Measurements from ENCODE around the gene ACSM5. TPM values are rescaled to one million over a fixed set of nuclear protein-coding genes. Genes with fewer than 3 reads are reported as not detected.
"Not testable (repeated sequence)": the region's sequence is repeated elsewhere in the genome, so short reads cannot be mapped to it uniquely, and the experiment has no call there.

Gene ACSM5
- total RNA-seq, 1 donor: not detected

- no peak for DNase-seq (ENCODE audit: low read depth)
- no peak overlapping the region for H3K4me3 ChIP-seq (ENCODE audit: low read depth, low read length)
- no peak for TF ChIP-seq CTCF (IDR thresholded peaks at IDR 0.05; ENCODE audit: insufficient read depth, low read depth, low read length)
Measured at GRCh38 chr16:20430948-20431347, 21.6 kb downstream of the ACSM5 start.

GRCh38 chr16:20438950-20439349, 29.6 kb downstream of the ACSM5 start:
- not testable (repeated sequence) for H3K4me3 ChIP-seq (ENCODE audit: low read depth, low read length); DNase-seq (ENCODE audit: low read depth)

GRCh38 chr16:20439820-20440231, 30.5 kb downstream of the ACSM5 start:
- not testable (repeated sequence) for H3K4me3 ChIP-seq (ENCODE audit: low read depth, low read length); DNase-seq (ENCODE audit: low read depth)

- DNase-seq (ENCODE audit: low read depth); H3K4me3 ChIP-seq (ENCODE audit: low read depth, low read length): not testable (repeated sequence)
Measured at GRCh38 chr16:20440731-20441130, 31.4 kb downstream of the ACSM5 start.

GRCh38 chr16:20441191-20441590, 31.9 kb downstream of the ACSM5 start:
- no peak overlapping the region for H3K4me3 ChIP-seq (ENCODE audit: low read depth, low read length)
- TF ChIP-seq CTCF (IDR thresholded peaks at IDR 0.05; ENCODE audit: insufficient read depth, low read depth, low read length): no peak
- DNase-seq (ENCODE audit: low read depth): no peak

- not testable (repeated sequence) for H3K4me3 ChIP-seq (ENCODE audit: low read depth, low read length)
Measured at GRCh38 chr16:20441859-20442258, 32.5 kb downstream of the ACSM5 start.

GRCh38 chr16:20446652-20447393, 37.5 kb downstream of the ACSM5 start:
- not testable (repeated sequence) for DNase-seq (ENCODE audit: low read depth); H3K4me3 ChIP-seq (ENCODE audit: low read depth, low read length)

More at GRCh38 chr16:20441859-20442258, 32.5 kb downstream of the ACSM5 start:
- not testable (repeated sequence) for DNase-seq (ENCODE audit: low read depth)

- H3K4me3 ChIP-seq (ENCODE audit: low read depth, low read length); DNase-seq (ENCODE audit: low read depth): not testable (repeated sequence)
Measured at GRCh38 chr16:20451364-20451763, 42.0 kb downstream of the ACSM5 start, which contains the start of gene ACSM2A. ACSM2A (plus strand) TSS chr16:20451521; CDS start chr16:20460115, 8,594 bp downstream.

- H3K4me3 ChIP-seq (ENCODE audit: low read depth, low read length); DNase-seq (ENCODE audit: low read depth): not testable (repeated sequence)
Measured at GRCh38 chr16:20453633-20454032, 44.3 kb downstream of the ACSM5 start.

- H3K4me3 ChIP-seq (ENCODE audit: low read depth, low read length); DNase-seq (ENCODE audit: low read depth): not testable (repeated sequence)
Measured at GRCh38 chr16:20459227-20459626, 49.9 kb downstream of the ACSM5 start.

- not testable (repeated sequence) for DNase-seq (ENCODE audit: low read depth); H3K4me3 ChIP-seq (ENCODE audit: low read depth, low read length)
Measured at GRCh38 chr16:20460313-20460712, 51.0 kb downstream of the ACSM5 start.

GRCh38 chr16:20468954-20469353, 59.6 kb downstream of the ACSM5 start:
- H3K4me3 ChIP-seq (ENCODE audit: low read depth, low read length); DNase-seq (ENCODE audit: low read depth): not testable (repeated sequence)

GRCh38 chr16:20469930-20470329, 60.6 kb downstream of the ACSM5 start:
- H3K4me3 ChIP-seq (ENCODE audit: low read depth, low read length); DNase-seq (ENCODE audit: low read depth): not testable (repeated sequence)

- H3K4me3 ChIP-seq (ENCODE audit: low read depth, low read length); DNase-seq (ENCODE audit: low read depth): not testable (repeated sequence)
Measured at GRCh38 chr16:20470732-20471131, 61.4 kb downstream of the ACSM5 start.

GRCh38 chr16:20477188-20477744, 67.9 kb downstream of the ACSM5 start:
- DNase-seq (ENCODE audit: low read depth); H3K4me3 ChIP-seq (ENCODE audit: low read depth, low read length): not testable (repeated sequence)

- not testable (repeated sequence) for H3K4me3 ChIP-seq (ENCODE audit: low read depth, low read length); DNase-seq (ENCODE audit: low read depth)
Measured at GRCh38 chr16:20483989-20484388, 74.7 kb downstream of the ACSM5 start.
